Mucosa of stomach (tissue), 1 donor: ENCODE measurements around the gene ZDHHC3.

Source experiments
- H3K27me3 ChIP-seq: one replicate; pipeline ENCODE4 v1.7.0; 2013; ENCODE audit warnings: mild to moderate bottlenecking, low read length; ENCODE audit not compliant: control insufficient read depth, insufficient read depth
- H3K36me3 ChIP-seq: one replicate; pipeline ENCODE4 v1.7.0; 2013; ENCODE audit warnings: low read length; ENCODE audit not compliant: control insufficient read depth, insufficient read depth
- H3K4me1 ChIP-seq: one replicate; pipeline ENCODE4 v1.7.0; 2013; ENCODE audit warnings: mild to moderate bottlenecking, low read length; ENCODE audit not compliant: control insufficient read depth, insufficient read depth
- H3K4me3 ChIP-seq: one replicate; pipeline ENCODE4 v1.7.0; 2013; ENCODE audit warnings: low read length
- H3K9ac ChIP-seq: one replicate; pipeline ENCODE4 v1.7.0; 2013; ENCODE audit warnings: mild to moderate bottlenecking, low read length, moderate library complexity
- H3K9me3 ChIP-seq: one replicate; pipeline ENCODE4 v1.7.0; 2013; ENCODE audit warnings: mild to moderate bottlenecking, low read length, moderate library complexity; ENCODE audit not compliant: control insufficient read depth
- donor health status: Pancreatic carcinoma.

ZDHHC3 gene

DNA sequence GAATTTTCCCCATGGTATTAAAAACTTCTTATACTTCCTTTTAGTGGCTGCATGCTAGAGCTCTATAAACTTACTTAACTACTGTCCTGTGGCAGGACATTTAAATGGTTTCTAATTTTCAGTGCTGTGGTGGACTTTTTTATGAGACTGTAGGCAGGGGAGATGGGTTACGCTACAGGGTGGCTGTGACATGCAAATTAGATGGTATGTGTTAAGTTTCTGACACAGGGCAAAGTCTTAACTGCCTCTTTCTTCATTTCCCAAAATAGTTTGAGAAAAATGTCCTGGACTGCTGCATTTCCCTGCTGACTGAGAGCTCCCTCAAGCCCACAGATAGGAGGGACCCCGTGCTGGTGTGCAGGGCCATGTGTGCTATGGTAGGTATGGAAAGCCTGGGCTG is 79.5 kb downstream of the ZDHHC3 start:
- no peaks in the 10 kb centered on the region for H3K9me3 ChIP-seq
- no peaks in the 10 kb centered on the region for H3K36me3 ChIP-seq
- H3K27me3 ChIP-seq = peaks cover 16% of the 10 kb centered on the region
- H3K9ac ChIP-seq = no peak overlapping the region
- no peak overlapping the region for H3K4me3 ChIP-seq
- H3K4me1 ChIP-seq = no peaks in the 10 kb centered on the region

DNA sequence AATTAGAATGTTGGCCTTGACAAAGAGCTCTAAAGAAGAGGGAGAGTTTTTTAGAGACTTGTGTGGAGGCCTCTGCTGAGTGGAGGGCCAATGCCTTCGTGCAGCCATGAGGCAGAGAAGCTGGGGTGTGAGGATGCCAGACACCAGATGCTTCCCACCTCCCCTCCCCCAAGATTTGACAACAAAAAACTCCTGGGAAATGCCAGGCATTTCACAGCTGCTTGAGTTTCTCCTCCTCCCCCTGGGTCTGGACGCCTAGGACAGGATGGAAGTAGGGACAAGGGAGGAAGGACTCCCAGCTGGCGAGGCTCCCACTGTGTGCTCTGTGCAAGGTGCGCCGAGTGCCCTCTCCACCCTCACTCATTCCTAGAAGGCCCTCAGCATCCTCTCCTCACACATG is 81.5 kb downstream of the ZDHHC3 start:
- Histone ChIP-seq H3K9ac (no peak overlapping the region), H3K4me3 (no peak overlapping the region), H3K9me3 (no peaks in the 10 kb centered on the region), H3K4me1 (no peaks in the 10 kb centered on the region), H3K27me3 (peaks cover 9% of the 10 kb centered on the region), H3K36me3 (no peaks in the 10 kb centered on the region)

DNA sequence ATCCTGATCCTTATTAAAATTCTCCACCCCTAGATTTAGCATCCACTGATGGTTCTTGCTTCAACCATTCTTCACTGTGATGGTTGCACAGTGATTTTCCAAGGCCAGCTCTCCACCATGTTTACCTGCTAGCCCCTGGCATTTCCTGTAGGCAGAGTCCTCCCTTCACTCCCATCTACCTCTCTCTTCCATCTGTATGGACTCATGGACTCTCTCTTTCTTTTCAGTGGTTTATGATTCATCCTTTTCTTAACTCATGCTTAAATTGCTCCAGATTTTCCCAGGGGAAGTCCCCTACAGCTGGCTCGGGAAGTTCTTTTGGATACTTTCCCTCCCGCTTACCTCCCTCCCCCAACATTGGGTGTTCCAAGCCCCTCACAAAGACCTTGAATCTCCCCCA is 82.9 kb downstream of the ZDHHC3 start:
- Histone ChIP-seq H3K9ac (no peak overlapping the region), H3K9me3 (no peaks in the 10 kb centered on the region), H3K4me3 (no peak overlapping the region), H3K36me3 (no peaks in the 10 kb centered on the region), H3K4me1 (no peaks in the 10 kb centered on the region), H3K27me3 (no peaks in the 10 kb centered on the region)

DNA sequence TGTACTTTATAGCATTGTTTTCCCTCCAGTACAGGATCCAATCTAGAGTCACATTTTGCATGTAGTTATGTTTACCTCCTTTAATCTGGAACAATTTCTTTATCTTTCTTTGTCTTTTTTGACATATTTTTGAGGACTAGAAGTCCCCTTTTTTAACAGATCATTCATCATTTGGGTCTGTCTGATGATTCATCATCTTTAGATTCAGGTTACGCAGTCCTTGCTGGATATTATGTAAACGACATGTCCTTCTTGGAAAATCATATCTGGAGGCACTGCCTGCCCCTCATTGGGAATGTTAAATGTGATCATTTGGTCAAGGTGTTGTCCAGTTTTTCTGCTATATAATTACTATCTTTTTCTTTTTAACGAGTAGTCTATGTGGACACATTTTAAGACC is 83.3 kb downstream of the ZDHHC3 start:
- H3K36me3 ChIP-seq = no peaks in the 10 kb centered on the region
- no peak overlapping the region for H3K4me3 ChIP-seq
- no peaks in the 10 kb centered on the region for H3K9me3 ChIP-seq
- no peak overlapping the region for H3K9ac ChIP-seq
- H3K27me3 ChIP-seq = no peaks in the 10 kb centered on the region
- H3K4me1 ChIP-seq = no peaks in the 10 kb centered on the region

DNA sequence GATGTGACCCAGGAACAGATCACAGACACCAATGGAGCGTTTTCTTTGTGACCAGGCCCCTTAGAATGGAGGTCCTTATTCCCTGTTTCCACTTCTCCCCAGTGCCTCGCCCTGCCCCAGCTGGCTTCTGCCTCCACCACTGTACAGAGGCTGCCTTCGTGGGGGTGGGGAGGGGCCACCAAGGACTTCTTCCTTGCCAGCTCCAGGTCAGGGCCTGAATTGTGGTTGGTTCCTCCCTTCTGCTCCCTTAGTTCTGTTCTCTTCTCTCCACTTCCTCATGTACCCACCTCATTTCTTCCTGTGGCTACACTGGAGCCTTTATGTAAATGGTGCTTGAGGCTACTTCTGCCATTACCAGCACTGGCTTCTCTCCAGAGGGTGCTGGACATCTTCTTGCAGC is 85.1 kb downstream of the ZDHHC3 start:
- H3K27me3 ChIP-seq = no peaks in the 10 kb centered on the region

DNA sequence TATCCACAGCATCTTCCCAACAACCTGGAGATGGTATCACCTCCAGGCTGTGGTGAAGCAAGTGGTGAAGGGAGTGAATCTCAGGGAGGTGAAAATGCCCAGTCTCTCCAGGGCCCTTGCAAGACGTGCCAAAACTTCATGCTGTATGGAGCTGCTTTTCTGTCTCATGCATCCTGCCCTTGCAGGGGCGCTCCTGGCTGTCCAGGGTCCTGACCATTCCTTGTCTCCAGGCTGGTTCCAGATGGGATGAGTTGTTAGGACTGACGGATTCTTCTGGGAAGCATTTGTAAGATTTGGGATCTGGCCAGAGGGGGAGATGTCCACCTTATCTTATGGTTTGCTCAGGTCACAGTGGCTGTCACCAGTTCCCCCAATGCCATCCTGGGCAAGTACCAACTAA is 85.7 kb downstream of the ZDHHC3 start:
- peaks cover 2% of the 10 kb centered on the region for H3K27me3 ChIP-seq
- H3K4me3 ChIP-seq = no peak overlapping the region
- H3K4me1 ChIP-seq = peaks cover 8% of the 10 kb centered on the region
- no peak overlapping the region for H3K9ac ChIP-seq
- no peaks in the 10 kb centered on the region for H3K36me3 ChIP-seq
- H3K9me3 ChIP-seq = no peaks in the 10 kb centered on the region

More for the DNA sequence above, 85.1 kb downstream of the ZDHHC3 start:
- peaks cover 5% of the 10 kb centered on the region for H3K4me1 ChIP-seq
- H3K4me3 ChIP-seq = no peak overlapping the region
- H3K9ac ChIP-seq = no peak overlapping the region
- H3K36me3 ChIP-seq = no peaks in the 10 kb centered on the region
- H3K9me3 ChIP-seq = no peaks in the 10 kb centered on the region

DNA sequence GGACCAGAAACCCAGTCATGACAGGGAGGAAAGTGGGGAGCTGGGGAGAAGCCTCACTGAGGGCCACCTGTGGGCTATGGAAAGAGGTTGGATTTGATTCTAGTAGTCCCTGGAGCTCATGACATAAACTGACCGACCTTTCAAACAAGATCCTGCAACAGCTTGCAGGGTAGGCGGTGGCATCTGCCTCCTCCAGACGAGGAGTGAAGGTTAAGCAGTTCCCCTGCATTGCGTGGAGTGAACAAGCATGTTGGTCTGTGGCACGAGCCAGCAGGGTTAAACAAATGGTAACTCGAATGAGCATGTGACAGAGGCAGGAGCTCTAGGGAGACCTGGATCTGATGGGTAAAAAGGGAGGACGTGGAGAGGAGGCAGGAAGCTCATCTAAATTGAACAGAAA is 88.9 kb downstream of the ZDHHC3 start:
- Histone ChIP-seq H3K9me3 (no peaks in the 10 kb centered on the region), H3K4me1 (peaks cover 14% of the 10 kb centered on the region), H3K36me3 (no peaks in the 10 kb centered on the region), H3K27me3 (peaks cover 4% of the 10 kb centered on the region), H3K4me3 (no peak overlapping the region), H3K9ac (no peak overlapping the region)

DNA sequence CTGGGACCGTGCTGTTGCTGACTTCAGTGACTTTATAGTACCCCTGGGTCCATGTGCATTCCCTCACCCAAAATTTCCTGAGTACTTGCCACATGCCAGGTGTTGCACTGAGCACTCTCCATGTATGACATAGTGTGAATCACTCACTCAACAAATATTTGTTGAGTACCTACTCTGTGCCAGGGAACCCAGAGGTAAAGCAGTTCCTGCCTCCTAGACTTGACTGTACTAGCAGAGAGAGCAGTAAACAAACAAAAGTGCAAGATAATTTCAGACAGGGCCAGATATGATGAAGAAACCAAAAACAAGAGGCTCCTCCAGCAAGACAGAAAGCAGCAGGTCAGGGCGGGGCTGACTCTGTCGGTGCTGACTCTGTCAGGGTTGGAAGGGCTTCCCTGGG is 89.4 kb downstream of the ZDHHC3 start:
- H3K4me3 ChIP-seq = no peak overlapping the region
- peaks cover 14% of the 10 kb centered on the region for H3K4me1 ChIP-seq
- no peaks in the 10 kb centered on the region for H3K9me3 ChIP-seq
- H3K36me3 ChIP-seq = no peaks in the 10 kb centered on the region
- no peak overlapping the region for H3K9ac ChIP-seq
- H3K27me3 ChIP-seq = peaks cover 4% of the 10 kb centered on the region

DNA sequence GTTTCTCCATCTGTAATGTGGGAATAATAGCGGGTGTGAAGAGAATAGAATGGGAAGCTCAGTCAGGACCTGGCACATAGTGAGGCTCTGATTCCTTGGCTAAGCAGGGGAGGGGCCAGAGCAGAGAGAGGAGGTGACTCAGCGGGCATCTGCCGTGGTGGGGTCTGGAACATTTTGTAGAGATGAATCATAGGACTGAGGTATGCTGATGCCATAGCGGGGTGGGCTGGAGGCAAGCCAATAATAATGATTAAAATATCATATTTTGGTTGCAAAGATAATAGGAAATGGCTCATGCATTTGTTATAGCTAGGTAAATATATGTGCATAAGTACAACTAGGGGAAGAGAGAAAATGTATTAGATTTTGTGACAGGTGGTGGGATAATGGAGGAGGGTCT is 90.4 kb downstream of the ZDHHC3 start:
- Histone ChIP-seq H3K9me3 (no peaks in the 10 kb centered on the region), H3K36me3 (no peaks in the 10 kb centered on the region), H3K27me3 (peaks cover 4% of the 10 kb centered on the region), H3K9ac (no peak overlapping the region), H3K4me3 (no peak overlapping the region), H3K4me1 (peaks cover 14% of the 10 kb centered on the region)

DNA sequence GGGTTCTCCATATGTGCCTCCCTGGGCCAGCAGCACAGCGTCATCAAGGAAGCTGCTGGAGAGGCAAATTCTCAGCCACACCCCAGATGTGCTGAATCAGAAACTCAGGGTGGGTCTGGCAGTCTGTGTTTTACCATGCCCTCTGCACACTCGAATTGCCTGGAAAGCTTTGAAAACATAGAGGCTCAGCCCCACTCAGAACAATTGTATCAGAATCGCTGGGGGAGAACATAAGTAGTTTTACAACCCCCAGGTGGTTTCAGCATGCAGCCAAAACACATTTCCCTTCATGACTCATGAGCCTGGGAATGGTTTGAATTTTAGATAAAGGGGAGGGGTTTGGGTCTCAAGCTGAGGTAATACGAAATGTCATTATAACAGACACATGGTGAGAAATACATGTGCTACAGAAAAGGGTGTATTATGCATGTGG is 92.0 kb downstream of the ZDHHC3 start:
- H3K4me3 ChIP-seq = no peak overlapping the region
- H3K27me3 ChIP-seq = peaks cover 4% of the 10 kb centered on the region
- H3K9ac ChIP-seq = no peak overlapping the region
- H3K36me3 ChIP-seq = no peaks in the 10 kb centered on the region
- no peaks in the 10 kb centered on the region for H3K9me3 ChIP-seq
- peaks cover 14% of the 10 kb centered on the region for H3K4me1 ChIP-seq

DNA sequence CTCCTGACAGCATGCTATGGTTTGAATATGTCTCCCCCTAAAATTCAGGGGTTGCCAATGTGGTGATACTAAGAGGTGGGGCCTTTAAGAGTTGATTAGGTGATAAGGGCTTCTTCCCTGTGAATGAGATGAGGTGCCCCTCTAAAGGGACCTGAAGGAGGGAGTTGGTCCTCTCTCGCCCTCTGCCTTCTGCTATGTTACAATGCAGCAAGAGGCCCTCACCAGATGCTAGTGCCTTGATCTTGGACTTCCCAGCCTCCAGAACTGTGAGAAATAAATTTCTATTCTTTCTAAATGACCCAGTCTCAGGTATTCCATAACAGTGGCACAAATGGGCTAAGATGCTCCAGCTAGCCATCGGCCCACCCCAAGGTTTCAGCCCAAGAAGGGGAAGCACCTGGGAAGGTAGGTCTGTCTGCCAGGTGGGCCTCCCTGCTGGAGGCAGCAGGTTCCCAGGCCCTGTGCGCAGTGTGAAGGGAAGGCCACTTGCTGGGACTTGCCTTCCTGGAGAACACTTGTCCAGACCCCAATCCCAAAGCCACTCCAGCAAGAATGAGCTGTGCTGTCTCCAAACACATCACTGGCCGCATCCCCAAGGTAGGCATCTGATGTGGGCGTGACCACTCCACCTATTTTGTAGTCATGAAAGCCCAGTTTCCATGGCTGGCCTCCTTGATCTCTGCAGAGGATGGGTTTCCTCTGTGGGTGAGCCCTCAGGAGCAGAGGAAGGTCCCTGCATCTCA is 92.6 kb downstream of the ZDHHC3 start:
- Histone ChIP-seq H3K9ac (no peak overlapping the region), H3K27me3 (peaks cover 4% of the 10 kb centered on the region), H3K4me3 (no peak overlapping the region), H3K36me3 (no peaks in the 10 kb centered on the region), H3K4me1 (peaks cover 14% of the 10 kb centered on the region), H3K9me3 (no peaks in the 10 kb centered on the region)

DNA sequence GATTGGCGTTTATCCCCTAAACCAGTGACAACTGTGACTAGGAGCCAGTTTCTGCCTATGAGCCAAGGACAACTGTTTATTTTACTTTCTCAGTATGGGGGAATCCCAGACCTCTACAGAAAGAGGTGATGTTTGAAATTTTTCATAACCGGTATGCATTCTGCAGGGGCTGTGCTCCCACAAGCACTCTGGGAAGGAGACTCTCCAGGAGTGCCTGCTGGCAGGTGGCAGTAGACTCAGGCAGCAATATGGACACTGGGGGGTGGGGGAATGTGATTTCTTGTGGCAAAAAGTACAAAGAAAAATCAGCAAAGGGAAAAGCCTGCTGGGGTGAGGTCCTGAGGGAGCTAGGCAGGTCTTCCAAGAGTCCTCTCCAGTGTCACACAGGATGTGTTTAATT is 95.7 kb downstream of the ZDHHC3 start:
- no peaks in the 10 kb centered on the region for H3K36me3 ChIP-seq
- H3K9me3 ChIP-seq = no peaks in the 10 kb centered on the region
- no peak overlapping the region for H3K4me3 ChIP-seq
- peaks cover 2% of the 10 kb centered on the region for H3K27me3 ChIP-seq
- H3K9ac ChIP-seq = no peak overlapping the region
- peaks cover 6% of the 10 kb centered on the region for H3K4me1 ChIP-seq

DNA sequence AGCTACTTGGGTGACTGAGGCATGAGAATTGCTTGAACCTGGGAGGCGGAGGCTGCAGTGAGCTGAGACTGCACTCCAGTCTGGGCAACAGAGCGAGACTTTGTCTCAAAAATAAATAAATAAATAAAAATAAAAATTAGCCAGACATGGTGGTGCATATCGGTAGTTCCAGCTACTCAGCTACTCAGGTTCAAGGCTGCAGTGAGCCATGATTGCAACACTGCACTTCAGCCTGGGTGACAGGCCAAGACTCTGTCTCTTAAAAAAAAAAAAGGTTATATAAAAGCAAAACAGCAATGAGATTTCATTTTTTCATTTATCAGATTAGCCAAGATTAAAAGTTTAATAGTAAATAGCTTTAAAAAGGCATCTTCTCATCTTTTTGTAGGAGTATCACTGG is 98.6 kb downstream of the ZDHHC3 start:
- H3K27me3 ChIP-seq = no peaks in the 10 kb centered on the region
- no peaks in the 10 kb centered on the region for H3K9me3 ChIP-seq
- H3K9ac ChIP-seq = no peak overlapping the region
- no peak overlapping the region for H3K4me3 ChIP-seq
- H3K4me1 ChIP-seq = no peaks in the 10 kb centered on the region
- H3K36me3 ChIP-seq = no peaks in the 10 kb centered on the region
